Peyer's patch (tissue), 4 donors: Measurements from ENCODE around the gene RNF26. TPM values are rescaled to one million over a fixed set of nuclear protein-coding genes. Genes with fewer than 3 reads are reported as not detected.

Experiments
- DNase-seq, 3 donors: peaks; one replicate each; pipeline ENCODE4 v3.0.0-alpha.2; 2017 to 2019
- H3K27ac ChIP-seq, 4 donors: fragments of 200-600 bp; sonication (generic); one replicate each; pipeline ENCODE4 v1.5.1; 2016 to 2019
- H3K27me3 ChIP-seq, 2 donors: fragments of 200-600 bp; sonication (generic); one replicate each; pipeline ENCODE4 v1.5.1; 2019
- H3K36me3 ChIP-seq, 3 donors: fragments of 200-600 bp; sonication (generic); one replicate each; pipeline ENCODE4 v1.5.1; 2016 to 2019
- H3K4me1 ChIP-seq, 4 donors: fragments of 200-600 bp; sonication (generic); one replicate each; pipeline ENCODE4 v1.5.1; 2016 to 2019
- H3K4me3 ChIP-seq, 4 donors: fragments of 200-600 bp; sonication (generic); 1 replicate in 3 of 4; 2 replicates in 1 of 4; pipeline ENCODE4 v1.5.1; 2016 to 2019; ENCODE audit warnings: mild to moderate bottlenecking in 1 of 4
- H3K9me3 ChIP-seq, 4 donors: fragments of 200-600 bp; sonication (generic); one replicate each; pipeline ENCODE4 v1.5.1; 2016 to 2019; ENCODE audit warnings: mild to moderate bottlenecking in 1 of 4
- CTCF ChIP-seq, 6 experiments: fragments of 450-650 bp in 4 of 6; fragments of 200-600 bp in 2 of 6; sonication (generic) in 1 of 6; IDR thresholded peaks; one replicate each; pipeline ENCODE4 v1.5.1; 2017 to 2019; ENCODE audit warnings: antibody characterized with exemption in 6 of 6, mild to moderate bottlenecking in 3 of 6, moderate library complexity in 1 of 6
- POLR2A ChIP-seq, 2 donors: fragments of 450-650 bp; IDR thresholded peaks; one replicate each; pipeline ENCODE4 v1.5.1; 2017; ENCODE audit warnings: antibody characterized with exemption in 2 of 2, mild to moderate bottlenecking in 2 of 2, moderate library complexity in 2 of 2
- total RNA-seq, 4 donors: library from RNA; depleted of rRNA; stranded (reverse); fragments of >200 nt; gene quantifications; one replicate each; pipeline ENCODE4 v1.1.0, GENCODE V29; 2016

The RNF26 gene
- total RNA-seq, 4 donors from 2014 or later: 15.5 to 23.4 (median 16.5) TPM

- Histone ChIP-seq H3K27me3 (peaks cover 0 to 5% of the 10 kb centered on the region in 2 donors), H3K4me1 (peaks cover 3 to 74% (median 22%) of the 10 kb centered on the region in 4 donors), H3K9me3 (no peaks in the 10 kb centered on the region), H3K27ac (peak overlapping the region in 3 of 4 donors; percentile 0 to 90 (median 78)), H3K4me3 (peak overlapping the region in 1 of 4 donors; percentile 54), H3K36me3 (no peaks in the 10 kb centered on the region)
- TF ChIP-seq CTCF (IDR thresholded peaks at IDR 0.05) (peak; percentile 48 to 87 (median 74)), POLR2A (IDR thresholded peaks at IDR 0.05) (no peak)
- DNase-seq: peak; percentile 50 to 85 (median 75)
Measured at GRCh38 chr11:119338318-119338890, 4.1 kb downstream of the RNF26 start.

GRCh38 chr11:119338965-119339588 is 4.8 kb downstream of the RNF26 start:
- H3K4me3 ChIP-seq: peak overlapping the region; percentile 36 to 59 (median 48)
- TF ChIP-seq POLR2A (IDR thresholded peaks at IDR 0.05) (no peak), CTCF (IDR thresholded peaks at IDR 0.05) (no peak)
- DNase-seq: peak in 1 of 3 donors; percentile 46
- peak overlapping the region; percentile 63 to 90 (median 74) for H3K27ac ChIP-seq
- H3K27me3 ChIP-seq: peaks cover 0 to 5% of the 10 kb centered on the region in 2 donors
- H3K36me3 ChIP-seq: no peaks in the 10 kb centered on the region
- H3K4me1 ChIP-seq: peaks cover 3 to 70% (median 22%) of the 10 kb centered on the region in 4 donors
- no peaks in the 10 kb centered on the region for H3K9me3 ChIP-seq

GRCh38 chr11:119339589-119340334 is 5.4 kb downstream of the RNF26 start:
- TF ChIP-seq CTCF (IDR thresholded peaks at IDR 0.05): peak in 5 of 6 experiments; percentile 45 to 88 (median 80)
- TF ChIP-seq POLR2A (IDR thresholded peaks at IDR 0.05): peak in 1 of 2 donors; percentile 13
- Histone ChIP-seq H3K4me1 (peaks cover 3 to 69% (median 22%) of the 10 kb centered on the region in 4 donors), H3K36me3 (no peaks in the 10 kb centered on the region), H3K27ac (peak overlapping the region; percentile 63 to 90 (median 74)), H3K27me3 (peaks cover 0 to 5% of the 10 kb centered on the region in 2 donors), H3K4me3 (peak overlapping the region; percentile 36 to 59 (median 48)), H3K9me3 (no peaks in the 10 kb centered on the region)
- peak in 2 of 3 donors; percentile 73 to 81 for DNase-seq

GRCh38 chr11:119340335-119341221 is 6.3 kb downstream of the RNF26 start, which contains the start of gene C1QTNF5:
Gene C1QTNF5 (minus strand): TSS chr11:119340883. CDS start chr11:119340397, 486 bp downstream.
- Histone ChIP-seq H3K9me3 (no peaks in the 10 kb centered on the region), H3K4me3 (peak within 1 kb of the TSS; percentile 36 to 59 (median 48)), H3K36me3 (no peaks in the 10 kb centered on the region), H3K27me3 (peaks cover 0 to 5% of the 10 kb centered on the region in 2 donors), H3K4me1 (peaks cover 3 to 61% (median 17%) of the 10 kb centered on the region in 4 donors), H3K27ac (peak within 1 kb of the TSS; percentile 63 to 90 (median 74))
- peak in 2 of 3 donors; percentile 69 to 71 for DNase-seq
- TF ChIP-seq POLR2A (IDR thresholded peaks at IDR 0.05): no peak
- TF ChIP-seq CTCF (IDR thresholded peaks at IDR 0.05): no peak
